Measurements from ENCODE around the gene DISP1.
"Not testable (repeated sequence)": the region's sequence is repeated elsewhere in the genome, so short reads cannot be mapped to it uniquely, and the experiment has no call there.

Gene DISP1

GRCh38 chr1:222794656-222795474 lies 20.0 kb upstream of the DISP1 start:
- DNase-seq = no peak

- DNase-seq = no peak
Observed at GRCh38 chr1:222798116-222798515, 16.7 kb upstream of the DISP1 start.

GRCh38 chr1:222798975-222799374 lies 15.9 kb upstream of the DISP1 start:
- no peak for DNase-seq

- no peak for DNase-seq
Observed at GRCh38 chr1:222801067-222801466, 13.8 kb upstream of the DISP1 start.

GRCh38 chr1:222811671-222812070 lies 3.2 kb upstream of the DISP1 start:
- DNase-seq = no peak

GRCh38 chr1:222813866-222814535 lies 838 bp upstream of the DISP1 start:
- DNase-seq = no peak

DNA sequence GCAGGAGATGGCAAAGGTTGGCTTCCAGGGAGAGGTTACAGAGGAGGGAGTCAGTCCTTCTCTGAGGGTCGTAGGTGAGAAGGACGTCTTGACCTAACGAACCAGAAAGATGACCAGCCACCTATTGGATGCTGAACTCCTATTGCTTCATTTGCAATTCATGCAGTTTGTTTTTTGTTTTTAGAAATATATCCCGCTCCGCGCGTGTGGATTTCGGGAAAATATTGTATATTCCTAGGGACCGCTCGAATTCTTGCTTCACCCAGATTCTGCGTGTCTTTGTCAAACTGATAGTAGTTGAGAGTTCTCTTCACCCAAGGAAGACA lies 564 bp downstream of the DISP1 start:
- no peak for DNase-seq

- no peak for DNase-seq
Observed at GRCh38 chr1:222817529-222817928, 2.7 kb downstream of the DISP1 start.

DNA sequence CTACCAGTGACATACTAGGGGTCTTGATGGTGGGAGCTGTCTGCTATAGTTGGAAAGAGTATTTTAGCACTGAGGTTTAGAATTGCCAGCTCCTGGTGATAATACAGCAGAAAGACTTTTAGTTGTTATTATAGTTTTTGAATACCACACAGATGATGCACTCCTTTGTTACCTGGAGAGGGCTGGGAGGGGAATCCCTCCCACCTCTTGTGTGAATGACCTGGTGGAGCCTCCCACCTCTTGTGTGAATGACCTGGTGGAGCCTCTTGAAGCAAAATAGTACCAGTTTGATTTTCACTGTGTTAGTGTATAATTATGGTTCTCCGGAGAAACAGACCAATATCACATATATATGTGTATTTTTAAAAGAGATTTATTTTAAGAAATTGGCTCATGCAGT lies 3.3 kb downstream of the DISP1 start:
- DNase-seq = no peak

DNA sequence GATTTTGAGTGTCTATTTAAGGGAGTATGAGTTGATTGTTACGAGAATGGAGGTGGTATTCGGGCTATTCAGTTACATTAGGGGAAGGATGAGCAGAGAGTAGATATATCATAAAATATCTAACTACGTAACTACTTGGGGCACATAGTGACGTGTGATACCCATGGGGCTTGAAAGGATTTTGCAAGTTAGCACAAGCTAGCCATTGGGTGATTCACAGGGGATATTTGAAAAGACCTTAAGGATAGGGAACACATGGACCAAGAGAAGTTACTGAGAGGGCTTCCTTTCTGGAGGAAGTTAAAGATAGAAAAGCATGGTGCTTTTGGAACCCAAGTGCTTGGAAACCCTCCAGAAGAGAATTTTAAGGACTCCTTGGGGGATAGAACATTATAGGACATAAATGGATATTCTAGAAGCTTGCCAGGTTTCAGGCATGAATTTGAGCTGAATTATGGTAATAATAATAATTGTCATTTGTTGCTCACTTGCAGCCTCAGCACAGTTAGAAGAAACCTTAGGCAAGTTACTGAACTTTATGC lies 5.4 kb downstream of the DISP1 start:
- DNase-seq = no peak

DNA sequence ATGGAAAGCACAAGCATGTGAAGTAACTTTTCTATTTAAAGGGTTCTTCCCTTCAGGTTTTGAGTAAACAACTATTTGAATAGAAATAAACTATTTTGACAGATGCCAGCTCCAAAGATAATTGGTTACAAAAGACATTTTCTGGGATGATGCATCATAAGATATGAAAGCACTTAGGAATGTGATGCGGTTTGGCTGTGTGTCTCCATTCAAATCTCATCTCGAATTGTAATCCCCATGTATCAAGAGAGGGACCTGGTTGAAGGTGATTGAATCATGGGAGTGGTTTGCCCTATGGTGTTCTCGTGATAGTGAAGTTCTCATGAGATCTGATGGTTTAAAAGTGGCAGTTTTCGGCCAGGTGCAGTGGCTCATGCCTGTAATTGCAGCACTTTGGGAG lies 6.4 kb downstream of the DISP1 start:
- no peak for DNase-seq

DNA sequence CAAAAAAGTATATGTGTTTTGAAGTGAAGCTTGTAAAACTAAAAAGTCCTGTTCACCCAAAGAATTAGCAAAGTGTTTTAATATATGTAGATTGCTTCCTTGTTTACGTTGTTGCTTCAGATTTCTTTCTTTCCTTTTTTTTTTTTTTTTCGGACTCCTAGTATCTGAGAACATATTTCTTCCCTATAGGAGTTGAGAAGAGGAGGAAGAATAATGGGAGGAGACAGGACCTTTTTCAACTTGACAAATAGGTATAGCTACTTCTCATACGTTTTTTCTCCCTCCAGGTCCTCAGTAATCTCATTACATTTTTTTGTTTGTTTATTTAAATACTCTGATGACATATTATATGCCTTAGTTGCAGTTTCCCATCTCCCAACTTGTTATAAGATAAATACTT lies 8.9 kb downstream of the DISP1 start:
- no peak for DNase-seq

- DNase-seq = no peak
Observed at GRCh38 chr1:222824641-222825040, 9.8 kb downstream of the DISP1 start.

DNA sequence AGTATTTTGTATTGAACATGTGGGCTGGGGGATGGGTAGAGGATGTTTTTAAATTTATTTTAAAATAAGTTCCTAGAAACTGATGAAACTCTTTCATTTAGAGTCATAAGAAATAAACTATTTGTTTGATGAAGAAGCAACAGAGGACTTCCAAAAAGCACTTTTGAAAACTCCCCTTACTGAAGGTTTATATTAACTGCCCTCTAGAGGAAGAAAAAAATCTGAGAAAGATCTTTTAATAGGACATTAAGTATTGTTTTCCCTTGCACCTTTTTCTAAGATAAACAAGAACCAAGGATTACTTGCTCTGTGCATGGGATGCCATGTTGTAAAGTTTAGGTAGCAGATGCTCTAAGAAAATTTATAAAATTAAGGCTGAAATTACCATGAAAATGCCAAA lies 14.1 kb downstream of the DISP1 start:
- DNase-seq = no peak

- DNase-seq = no peak
Observed at GRCh38 chr1:222829868-222830267, 15.0 kb downstream of the DISP1 start.

GRCh38 chr1:222833356-222833876 lies 18.6 kb downstream of the DISP1 start:
- no peak for DNase-seq

DNA sequence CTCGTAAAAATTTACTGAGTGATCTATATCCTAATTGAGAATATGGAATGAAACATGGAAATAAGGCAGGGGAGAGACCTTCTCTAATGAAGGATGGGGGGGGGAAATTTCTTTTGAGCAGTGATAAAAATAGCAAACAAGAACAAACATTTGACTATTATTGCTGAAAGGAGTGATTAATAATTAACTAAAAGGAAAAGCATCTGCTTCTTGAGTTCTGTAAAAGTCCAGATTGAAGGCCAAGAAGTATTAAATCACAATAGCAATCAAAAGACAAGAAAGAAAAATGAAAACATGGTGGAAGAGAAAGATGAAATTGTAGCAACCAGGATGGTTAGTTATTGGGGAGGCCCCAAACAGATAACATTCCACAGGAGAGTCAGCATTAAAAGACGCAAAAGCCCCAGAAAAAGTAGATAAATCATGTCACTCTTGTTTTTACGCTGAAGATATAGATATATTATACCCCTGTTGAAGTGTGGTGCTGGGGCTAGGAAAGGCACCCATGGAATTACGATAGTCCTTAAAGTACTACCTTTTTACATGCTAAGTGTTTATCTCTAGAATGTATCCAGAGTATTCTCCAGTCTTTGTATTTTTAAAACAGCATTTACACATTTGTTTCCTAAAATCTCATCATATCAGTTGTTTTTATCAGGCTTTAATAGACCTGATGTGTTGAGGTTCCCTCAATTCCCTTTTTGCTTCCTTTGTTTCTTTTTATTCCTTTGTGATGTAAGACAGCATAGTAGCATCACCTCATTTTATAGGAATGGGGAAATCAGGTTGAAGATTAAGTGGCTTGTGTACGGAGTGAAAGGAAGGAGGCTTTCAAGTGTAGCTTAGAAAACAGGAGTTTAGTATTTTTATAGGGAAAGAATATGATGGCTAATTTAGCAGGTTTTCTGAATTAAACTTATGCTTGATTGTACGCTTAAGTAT lies 28.9 kb downstream of the DISP1 start:
- no peak for DNase-seq

DNA sequence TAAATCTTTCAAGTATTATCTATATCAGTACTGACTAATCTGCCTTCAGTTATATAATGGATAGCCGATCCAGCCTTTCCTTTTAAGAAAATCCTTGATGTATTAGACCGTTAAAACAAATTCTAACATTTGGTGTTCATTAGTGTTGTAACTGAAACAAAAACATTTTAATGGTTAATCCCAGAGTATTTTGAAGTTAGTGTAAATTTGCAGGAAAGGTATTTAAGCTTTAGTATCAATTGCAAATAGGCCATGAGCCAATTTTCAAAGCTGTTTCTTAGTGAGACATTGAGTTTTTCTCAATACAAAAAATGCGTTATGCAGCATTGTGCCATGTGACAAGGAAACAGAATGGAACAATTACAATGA lies 29.6 kb downstream of the DISP1 start:
- DNase-seq = no peak

- no peak for DNase-seq
Observed at GRCh38 chr1:222845763-222846162, 30.9 kb downstream of the DISP1 start.

- not testable (repeated sequence) for DNase-seq
Observed at GRCh38 chr1:222850550-222850949, 35.7 kb downstream of the DISP1 start.

GRCh38 chr1:222852326-222852725 lies 37.5 kb downstream of the DISP1 start:
- no peak for DNase-seq

GRCh38 chr1:222861062-222861461 lies 46.2 kb downstream of the DISP1 start:
- no peak for DNase-seq
